C4-2B (cell line): Measurements from ENCODE around the gene FOXN4.

Source experiments
- CTCF ChIP-seq: fragments of 450-650 bp; conservative IDR thresholded peaks from 2 replicates; pipeline ENCODE4 v1.5.1; 2017; ENCODE audit warnings: mild to moderate bottlenecking
- ZFX ChIP-seq: fragments of 450-650 bp; IDR thresholded peaks from 2 replicates; pipeline ENCODE4 v1.6.1; 2017

GRCh38 chr12:109252799-109253198 is 56.3 kb downstream of the FOXN4 start:
- no peak for TF ChIP-seq CTCF
- no peak for TF ChIP-seq ZFX
